Stimulated activated CD8-positive, alpha-beta memory T cell treated with anti-CD3 and anti-CD28 coated beads, Interleukin-7, amount 100 ng/mL, for 48 hours (primary cell): ENCODE data around the gene PGA3.
"Not testable (repeated sequence)": the region's sequence is repeated elsewhere in the genome, so short reads cannot be mapped to it uniquely, and the experiment has no call there.

Experiments
- DNase-seq, 2 donors: peaks; one replicate each; pipeline ENCODE4 v3.0.0-alpha.2; 2020; ENCODE audit warnings: low read depth in 1 of 2; ENCODE audit errors: extremely low read depth in 1 of 2

PGA3 gene

DNA sequence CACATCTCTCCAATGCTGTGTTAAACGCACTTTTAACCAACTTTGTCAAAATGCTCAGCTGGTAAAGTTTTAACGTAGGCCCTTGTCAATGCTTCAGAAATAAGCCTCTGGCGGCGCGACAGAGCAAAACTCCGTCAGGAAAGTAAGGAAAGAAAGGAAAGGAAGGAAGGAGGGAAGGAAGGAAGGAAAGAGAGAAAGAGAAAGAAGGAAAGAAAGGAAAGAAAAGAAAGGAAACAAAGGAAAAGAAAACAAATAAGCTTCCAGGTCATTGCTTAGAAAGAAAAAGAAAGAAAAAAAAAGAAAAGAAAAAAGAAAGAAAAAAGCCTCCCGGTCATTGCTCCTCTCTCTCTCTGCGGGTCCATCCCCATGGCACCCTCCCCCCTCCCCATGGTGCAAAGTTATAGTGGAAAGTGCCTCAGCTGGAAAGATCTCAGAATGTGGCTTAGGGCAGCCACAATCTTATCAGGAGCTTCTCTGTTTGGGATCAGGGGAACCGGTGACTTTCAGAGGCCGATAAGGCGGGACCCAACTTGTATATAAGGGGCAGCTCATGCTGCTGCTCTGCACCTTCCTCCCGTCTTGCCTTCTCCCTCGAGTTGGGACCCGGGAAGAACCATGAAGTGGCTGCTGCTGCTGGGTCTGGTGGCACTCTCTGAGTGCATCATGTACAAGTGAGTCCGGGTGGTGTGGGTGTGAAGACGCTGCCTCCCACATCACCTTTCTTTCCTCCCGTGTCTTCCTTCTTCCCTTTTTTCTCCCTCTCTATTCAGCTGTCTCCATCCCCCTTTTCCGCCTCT lies at the start of gene PGA3:
Gene PGA3, plus strand, starts transcription at position 566 of the 797 bp plus-strand sequence. Its CDS starts 50 bp downstream, at position 616.
- DNase-seq, result not testable (repeated sequence)

DNA sequence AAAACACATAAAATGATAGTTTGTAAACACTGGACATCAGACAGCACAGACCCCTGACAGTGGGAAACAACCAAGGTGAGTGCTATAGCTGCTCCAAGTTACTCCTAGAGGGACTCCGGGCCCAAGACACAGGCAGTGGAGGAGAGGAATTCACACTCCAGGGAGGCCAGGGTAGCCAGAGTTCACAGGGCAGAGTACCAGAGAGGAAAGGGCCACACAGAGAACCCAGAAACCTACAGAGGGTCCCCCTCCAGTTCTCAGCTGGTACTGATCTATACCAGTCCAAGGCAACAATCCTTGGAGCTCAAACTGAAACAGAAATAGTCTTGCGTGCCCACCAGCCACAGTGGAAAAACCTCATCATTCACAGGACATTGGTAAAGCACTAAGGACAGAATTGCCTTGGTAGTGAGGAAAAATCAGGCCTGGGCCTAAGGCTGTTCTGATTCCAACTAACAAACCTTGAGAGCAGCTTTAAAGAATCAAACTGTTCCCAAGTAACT lies 49.7 kb upstream of the PGA3 start:
- no peak for DNase-seq

DNA sequence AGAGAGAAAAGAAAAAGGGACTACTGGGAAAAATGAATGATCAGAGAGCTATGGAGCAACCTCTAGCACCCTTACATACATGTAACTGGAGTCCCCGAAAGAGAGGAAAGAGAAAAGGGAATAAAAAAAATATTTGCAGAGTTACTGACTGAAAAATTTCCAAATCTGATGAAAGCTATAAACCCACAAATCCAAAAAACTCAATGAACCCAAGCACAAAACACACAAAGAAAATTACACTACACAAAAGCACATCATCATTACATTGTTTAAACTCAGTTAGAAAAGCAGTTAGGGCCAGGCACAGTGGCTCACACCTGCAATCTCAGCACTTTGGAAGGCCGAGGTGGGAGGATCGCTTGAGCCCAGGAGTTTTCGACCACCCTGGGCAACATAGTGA lies 48.8 kb upstream of the PGA3 start:
- DNase-seq, result no peak

DNA sequence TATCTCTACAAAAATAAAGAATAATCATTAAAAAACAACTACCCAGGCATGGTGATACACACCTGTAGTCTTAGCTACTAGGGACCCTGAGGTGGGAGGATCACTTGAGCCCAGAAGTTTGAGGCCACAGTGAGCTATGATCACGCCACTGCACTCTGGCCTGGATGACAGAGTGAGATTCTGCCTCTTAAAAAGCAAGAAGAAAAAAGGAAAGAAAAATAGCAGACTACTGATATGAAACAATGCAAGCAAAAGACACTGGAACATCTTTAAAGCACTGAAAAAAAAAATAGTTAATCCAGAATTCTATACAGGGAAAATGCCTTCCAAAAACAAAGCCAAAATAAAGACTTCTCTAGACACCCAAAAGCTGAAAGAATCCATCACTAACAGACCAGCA lies 48.0 kb upstream of the PGA3 start:
- DNase-seq, result no peak

DNA sequence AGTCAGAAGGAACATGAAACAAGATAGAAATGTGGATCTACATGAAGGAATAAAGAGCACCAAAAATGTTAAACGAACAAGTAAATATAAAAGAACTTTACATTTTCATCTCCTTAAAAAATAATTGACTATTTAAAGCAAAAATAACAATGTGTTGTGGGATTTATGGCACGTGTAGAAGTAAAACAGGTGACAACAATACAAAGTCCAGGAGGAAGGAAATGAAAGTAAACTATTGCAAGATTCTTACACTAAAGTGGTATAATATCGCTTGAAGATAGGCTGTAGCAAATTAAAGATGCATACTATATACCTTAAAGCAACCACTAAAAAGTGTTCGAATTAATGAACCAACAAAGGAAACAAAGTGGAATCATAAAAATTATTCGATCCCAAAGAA lies 47.6 kb upstream of the PGA3 start:
- no peak for DNase-seq

DNA sequence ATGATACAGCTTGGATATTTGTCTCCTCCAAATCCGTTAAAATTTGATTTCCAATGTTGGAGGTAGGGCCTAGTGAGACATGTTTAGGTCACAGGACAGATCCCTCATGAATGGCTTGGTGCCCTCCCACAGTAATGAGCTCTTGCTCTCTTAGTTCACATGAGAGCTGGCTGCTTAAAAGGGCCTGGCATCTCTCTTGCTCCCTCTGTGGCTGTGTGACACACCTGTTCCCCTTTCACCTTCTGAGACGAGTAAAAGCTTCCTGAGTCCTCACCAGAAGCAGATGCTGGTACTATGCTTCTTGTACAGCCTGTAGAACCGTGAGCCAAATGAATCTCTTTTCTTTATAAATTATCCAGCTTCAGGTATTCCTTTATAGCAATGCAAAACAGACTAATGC lies 45.6 kb upstream of the PGA3 start:
- DNase-seq, result no peak

DNA sequence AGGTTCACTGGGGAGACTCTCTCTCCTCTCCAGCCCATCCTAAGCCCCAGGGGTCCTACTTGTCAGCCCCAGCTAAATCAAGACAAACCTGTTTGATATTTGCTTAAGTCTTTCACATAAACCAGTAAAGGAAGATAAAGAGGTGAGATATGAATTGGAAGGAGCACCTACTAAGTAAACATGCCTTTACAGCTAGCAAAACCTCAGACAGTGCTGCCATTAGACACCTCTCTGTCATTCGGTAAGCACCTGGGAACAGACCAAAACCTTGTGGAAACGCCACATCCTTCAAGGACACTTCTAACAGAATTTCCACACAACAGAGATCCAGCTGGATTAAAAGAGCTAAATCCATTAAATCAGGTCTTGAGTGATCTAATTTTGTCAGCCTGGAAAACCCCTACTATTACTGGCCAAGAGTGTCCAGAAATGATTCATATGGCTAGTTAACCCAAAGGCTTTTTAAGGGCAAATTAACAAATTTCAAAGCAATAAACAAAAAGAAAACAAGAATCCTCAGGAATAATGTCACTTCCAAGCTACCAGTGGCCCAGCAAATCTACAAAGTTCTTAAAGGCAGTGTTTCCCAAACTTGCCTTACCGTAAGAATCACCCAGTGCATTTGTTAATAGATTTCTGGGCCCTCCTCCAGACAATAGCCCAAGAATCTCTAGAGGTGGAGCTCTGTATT lies 44.5 kb upstream of the PGA3 start:
- no peak for DNase-seq

DNA sequence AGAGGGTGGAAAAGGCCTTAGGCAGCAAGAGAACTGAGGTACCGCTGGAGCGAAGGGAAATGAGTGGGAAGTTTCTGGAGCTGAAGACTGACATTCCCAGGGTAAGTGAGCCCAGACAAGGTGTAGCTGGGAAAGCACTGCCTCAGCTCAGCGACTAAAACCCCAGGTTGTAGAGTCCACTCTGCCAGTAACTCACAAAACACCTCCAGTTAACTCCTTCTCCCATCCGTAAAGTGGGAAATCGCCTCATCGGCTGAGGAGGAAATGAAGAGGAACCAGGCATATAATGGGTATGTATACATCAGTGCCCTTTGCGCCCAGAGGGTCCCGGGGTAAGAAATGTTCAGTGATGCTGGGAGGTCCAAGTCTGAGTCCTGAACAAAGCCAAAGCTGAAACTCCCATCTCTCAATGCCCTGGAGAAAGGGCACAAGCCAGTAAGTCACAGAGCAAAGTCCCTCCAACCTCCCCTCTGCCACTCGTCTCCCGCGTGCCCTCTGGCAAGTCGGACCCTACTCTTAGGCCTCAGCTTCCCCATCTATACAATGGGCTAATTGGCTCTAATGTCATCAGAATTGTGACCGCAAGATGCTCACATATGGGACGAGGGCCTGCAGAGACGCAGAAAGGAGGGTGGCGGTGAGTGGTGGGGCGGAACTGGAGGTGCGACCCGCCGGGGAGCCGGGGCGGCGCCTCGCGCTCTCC lies 42.7 kb upstream of the PGA3 start:
- DNase-seq, result no peak

DNA sequence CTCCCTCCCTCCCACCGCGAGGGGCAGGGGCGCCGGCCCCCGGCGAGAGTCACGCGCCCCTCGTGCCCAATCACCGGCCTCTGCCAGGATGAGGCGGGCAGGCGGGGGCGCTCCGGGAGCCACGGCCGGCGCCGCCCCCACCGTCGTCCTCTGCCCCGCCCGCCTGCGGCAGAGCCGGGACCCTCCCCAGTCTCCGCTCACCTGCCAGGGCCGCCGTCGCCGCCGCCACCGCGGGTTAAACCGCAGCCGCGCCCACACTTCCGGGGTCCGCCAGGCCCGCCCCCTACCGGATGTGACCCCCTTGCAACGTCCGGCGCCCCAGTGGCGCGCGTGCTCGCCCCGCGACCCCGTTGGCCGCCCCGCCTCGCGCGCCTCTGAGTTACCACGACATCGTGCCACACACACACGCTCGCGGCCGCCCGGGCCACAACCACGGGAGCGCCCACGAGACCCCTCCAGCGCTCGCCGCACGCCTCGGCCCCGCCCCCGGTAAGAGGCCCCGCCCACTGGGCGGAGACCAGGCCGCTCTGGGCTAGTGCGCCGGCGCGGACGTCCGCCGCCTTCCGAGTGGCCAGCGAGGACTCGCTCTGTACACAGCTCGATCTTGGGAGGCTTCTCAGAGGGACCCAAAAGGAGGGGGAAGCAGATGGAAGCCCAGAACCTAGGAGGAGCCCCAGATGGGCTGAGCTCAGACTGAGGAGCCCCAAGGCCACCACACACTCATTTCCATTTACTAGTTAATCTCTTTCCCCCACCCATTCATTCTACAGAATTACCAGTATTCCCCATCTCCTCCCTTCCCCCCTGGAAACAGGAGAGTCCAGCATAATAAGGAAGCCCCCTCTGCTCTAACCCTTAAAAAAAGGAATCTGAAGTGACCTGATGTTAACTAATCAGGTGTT lies 41.9 kb upstream of the PGA3 start, which contains the start of gene VPS37C:
Gene VPS37C, minus strand, starts transcription at position 237 of the 902 bp plus-strand sequence. CDS start 22,597 bp downstream, outside the sequence.
- DNase-seq, result peak; percentile 87 to 94

DNA sequence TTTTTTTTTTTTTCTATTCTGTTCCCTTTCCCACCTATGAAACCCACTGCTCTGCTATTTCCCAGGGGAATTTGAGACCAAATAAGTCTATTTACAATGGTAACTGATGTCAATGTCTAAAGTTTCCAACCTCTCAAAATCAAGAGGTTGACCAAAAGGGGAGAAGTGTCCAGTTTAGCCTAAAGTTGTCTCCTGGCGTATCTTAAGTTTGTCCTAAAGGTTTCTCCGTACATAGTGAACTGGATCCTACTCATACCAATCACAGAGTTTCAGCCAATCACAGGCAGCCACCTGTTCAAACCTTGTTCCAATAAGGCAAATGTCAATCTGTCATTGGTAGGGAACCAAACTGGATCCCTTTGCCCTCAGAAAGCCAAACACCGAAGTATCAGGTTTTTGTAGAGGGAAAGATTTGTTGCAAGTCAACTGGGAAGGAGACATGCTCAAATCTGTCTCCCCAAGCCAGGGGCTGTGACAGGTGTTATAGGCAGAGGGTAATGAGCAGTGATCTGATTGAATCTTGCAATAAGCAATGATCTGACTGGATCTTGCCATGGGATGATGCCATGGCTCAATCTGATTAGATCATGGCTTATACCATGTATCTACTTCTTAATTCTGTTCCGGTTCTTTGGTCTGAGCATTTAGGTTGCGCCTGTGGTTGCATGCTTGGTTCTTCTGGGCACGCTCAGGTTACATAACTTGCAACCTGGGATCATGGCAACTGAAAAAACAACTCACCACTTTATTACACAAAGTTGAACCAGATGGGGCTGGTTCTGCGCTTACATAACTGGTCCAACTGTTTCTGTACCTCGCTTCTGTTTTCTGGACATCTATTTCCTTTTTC lies 41.0 kb upstream of the PGA3 start:
- DNase-seq, result no peak

DNA sequence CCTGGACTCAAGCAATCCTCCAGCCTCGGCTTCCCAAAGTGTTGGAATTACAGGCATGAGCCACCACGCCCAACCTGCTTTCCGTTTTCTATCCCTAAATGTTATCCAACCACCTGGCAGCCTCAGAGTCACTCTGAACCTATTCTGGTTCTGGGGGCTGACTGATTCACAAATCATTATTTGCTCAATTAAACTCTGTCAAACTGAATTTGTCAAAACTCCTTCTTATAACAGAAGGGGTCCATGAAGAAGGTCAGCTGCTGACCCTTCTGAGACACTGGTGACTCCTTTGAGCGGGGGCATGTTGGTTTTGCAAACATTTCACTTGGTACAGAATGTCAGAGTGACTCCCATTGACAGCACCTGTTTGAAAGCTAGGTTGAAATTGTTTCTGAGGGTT lies 40.3 kb upstream of the PGA3 start:
- no peak for DNase-seq

DNA sequence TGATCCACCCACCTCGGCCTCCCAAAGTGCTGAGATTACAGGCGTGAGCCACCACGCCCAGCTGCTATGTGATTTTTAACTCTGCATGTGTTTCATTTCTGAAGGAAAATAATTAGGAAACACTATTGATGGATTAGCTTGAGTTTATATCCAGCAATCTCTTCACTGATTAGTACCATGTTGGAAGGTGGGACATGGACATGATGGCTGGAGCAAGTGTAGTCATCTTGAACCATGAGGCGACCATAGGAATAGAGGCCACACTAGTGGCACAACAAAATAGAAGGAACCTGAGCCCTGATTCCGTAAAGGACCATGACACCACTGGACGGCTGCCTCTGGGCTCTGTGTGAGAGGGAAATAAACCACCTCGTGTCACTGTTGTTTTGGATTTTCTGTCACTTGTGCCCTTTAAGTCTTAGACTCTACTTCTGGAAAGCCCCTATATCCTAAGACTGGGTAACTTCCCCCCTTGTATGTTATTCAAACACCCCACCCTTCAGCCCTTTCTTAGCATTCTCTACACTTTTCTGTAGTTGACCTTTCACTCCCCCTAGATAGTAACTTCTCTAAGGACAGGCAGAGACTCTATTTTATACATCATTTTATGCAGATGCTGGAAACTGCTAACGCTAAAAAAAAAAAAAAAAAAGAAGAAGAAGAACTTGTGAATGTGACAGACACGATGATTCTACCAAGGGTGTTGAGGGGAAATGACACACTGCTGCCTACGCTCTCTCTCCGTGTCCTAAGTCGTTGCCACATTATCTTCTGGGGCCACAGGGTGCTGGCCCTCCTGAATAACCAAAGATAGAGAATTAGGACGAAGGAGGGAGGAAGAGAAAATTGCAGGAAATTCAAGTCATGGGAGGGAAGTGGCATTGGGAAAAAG lies 39.4 kb upstream of the PGA3 start:
- no peak for DNase-seq

DNA sequence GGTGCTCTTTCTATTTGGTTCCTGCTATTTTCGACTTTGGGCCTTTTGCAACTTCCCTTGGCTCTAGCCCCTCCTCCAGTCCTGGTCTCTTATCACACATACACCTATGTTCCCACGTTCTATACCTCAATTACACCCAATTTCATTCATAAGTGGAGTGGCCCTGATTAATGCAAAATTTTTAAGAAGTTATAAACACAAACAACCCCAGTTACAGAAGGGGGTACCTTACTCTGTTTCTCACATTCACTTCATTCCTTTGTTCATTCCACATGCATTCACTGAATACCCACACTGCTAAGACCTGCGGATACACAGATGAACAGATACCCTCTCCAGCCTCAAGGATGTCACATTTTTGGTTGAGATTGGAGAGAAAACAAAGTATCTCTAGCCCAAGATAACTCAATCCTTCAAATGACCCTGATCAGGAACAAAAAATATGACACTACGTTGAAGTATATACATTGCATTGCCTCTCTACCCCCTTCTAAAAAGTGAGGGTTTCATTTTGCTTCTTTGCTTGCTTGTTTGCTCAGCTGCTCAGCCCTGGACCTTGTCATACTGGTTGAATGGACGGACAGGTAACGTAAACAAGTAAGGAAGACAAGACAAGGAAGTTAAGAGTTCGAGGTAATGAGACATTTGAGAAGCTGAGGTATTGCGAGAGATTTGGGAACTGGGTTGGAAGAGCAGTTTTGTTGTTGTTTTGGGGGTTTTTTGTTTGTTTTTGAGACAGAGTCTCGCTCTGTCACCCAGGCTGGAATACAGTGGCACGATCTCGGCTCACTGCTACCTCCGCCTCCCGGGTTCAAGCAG lies 38.5 kb upstream of the PGA3 start:
- DNase-seq, result no peak

DNA sequence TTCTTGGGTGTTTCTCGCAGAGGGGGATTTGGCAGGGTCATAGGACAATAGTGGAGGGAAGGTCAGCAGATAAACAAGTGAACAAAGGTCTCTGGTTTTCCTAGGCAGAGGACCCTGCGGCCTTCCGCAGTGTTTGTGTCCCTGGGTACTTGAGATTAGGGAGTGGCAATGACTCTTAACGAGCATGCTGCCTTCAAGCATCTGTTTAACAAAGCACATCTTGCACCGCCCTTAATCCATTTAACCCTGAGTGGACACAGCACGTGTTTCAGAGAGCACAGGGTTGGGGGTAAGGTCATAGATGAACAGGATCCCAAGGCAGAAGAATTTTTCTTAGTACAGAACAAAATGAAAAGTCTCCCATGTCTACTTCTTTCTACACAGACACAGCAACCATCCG lies 37.5 kb upstream of the PGA3 start:
- DNase-seq, result not testable (repeated sequence)

DNA sequence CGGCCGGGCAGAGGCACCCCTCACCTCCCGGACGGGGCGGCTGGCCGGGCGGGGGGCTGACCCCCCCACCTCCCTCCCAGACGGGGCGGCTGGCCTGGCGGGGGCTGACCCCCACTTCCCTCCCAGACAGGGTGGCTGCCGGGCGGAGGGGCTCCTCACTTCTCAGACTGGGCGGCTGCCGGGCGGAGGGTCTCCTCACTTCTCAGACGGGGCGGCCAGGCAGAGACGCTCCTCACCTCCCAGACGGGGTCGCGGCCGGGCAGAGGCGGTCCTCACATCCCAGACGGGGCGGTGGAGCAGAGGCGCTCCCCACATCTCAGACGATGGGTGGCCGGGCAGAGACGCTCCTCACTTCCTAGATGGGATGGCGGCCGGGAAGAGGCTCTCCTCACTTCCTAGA lies 37.0 kb upstream of the PGA3 start:
- DNase-seq, result not testable (repeated sequence)

DNA sequence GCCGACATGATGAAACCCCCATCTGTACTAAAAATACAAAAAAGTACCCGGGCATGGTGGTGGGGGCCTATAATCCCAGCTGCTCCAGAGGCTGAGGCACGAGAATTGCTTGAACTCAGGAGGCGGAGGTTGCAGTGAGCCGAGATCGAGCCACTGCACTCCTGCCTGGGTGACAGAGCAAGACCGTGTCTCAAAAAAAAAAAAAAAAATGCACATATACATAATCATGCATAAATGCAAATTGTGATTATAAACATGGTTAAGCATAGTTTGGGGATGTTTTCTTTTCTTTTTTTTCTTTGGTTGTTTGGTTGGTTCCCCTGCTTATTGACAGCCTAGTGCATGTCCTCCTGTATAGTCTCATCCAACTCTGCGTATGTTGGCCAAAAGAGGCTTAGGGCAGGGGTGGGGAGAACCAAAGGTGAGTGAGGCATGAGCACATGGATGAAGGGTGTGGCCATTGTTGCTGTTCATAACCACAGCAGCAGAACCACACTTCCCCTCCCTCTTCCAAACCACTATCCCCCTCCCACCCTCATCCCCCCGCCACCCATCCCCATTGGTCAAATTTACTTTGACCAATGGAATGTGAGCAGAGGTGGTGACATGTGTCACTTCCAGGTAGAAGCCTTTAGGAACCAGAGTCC lies 35.1 kb upstream of the PGA3 start:
- DNase-seq, result no peak

DNA sequence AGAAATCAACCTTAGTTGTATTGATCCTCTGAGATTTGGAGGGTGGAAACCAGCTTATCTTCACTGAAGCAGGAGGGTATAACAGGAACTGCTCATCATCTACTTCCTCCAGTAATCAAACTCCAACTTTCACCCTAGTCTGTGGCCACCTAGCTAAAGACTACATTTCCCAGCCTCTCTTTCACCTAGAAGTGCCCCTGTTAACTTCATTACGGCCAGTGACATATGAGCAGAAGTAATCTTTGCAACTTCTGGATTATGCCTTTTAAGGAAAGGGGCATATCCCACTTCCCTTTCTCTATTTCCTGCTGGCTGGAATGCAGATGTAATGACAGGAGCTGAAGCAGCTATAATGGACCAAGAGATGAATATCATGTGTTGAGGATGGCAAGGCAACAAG lies 34.5 kb upstream of the PGA3 start:
- DNase-seq, result no peak
